ENCODE measurements around the gene ITFG2.

ITFG2 gene

GRCh38 chr12:2795291-2796186 is 16.9 kb upstream of the ITFG2 start:
- peak; percentile 88 for DNase-seq (ENCODE audit: low spot score)

DNA sequence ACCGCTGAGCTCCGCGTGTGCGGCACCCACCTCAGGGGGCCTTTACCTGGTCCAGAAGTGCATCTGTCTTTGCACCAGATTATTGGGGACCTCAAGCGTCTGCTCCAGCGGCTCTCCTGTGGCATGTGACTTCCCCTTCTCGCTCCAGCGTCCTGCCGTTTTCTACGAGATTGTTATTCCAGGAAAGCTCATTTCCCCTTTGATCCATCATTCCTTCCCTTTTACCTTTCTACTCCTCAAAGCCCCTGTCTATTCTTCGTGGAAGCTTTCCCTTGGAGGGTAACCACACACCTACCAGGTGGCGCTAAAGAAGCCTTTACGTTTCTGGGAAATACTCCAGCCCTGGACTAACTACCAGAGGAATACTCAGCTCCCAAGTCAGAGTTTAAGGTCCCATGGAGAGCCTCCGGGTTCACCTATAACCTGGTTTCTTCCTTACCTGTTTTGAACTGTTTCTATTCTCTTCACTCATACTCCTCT is 16.2 kb upstream of the ITFG2 start:
- DNase-seq (ENCODE audit: low spot score): no peak

DNA sequence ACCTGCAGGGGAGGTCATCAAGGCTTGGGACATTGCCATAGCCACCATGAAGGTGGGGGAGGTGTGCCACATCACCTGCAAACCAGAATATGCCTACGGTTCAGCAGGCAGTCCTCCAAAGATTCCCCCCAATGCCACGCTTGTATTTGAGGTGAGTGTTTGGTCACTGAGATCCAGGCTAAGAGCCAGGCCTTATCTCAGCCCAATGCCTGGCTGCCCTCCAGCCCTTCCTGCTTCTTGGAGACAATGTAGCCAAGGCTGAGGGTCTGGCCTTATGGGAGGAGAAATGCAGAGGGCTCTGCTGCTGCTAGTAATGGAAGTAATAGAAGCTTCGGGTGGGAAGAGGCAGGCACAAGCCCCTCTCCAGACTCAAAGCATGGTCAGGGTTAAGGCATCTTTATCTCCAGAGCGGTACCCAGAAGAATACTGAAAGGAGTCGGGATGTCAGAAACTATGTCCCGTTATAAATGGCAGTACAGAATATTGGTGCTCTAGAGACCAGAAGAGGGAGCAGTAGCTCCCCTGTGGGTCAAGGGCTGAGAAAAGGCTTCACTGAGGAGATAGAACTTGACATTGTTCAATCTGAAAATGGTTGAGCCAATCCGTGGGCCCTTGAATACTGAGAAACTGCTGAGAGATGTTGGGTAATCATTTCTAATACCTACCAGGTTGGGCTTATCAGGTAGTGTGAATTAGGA is 14.6 kb upstream of the ITFG2 start:
- DNase-seq (ENCODE audit: low spot score): no peak

- no peak for DNase-seq (ENCODE audit: low spot score)
Observed at GRCh38 chr12:2800046-2800570, 12.4 kb upstream of the ITFG2 start.

GRCh38 chr12:2801044-2801783 is 11.3 kb upstream of the ITFG2 start:
- no peak for DNase-seq (ENCODE audit: low spot score)

GRCh38 chr12:2803635-2804392 is 8.7 kb upstream of the ITFG2 start:
- no peak for DNase-seq (ENCODE audit: low spot score)

DNA sequence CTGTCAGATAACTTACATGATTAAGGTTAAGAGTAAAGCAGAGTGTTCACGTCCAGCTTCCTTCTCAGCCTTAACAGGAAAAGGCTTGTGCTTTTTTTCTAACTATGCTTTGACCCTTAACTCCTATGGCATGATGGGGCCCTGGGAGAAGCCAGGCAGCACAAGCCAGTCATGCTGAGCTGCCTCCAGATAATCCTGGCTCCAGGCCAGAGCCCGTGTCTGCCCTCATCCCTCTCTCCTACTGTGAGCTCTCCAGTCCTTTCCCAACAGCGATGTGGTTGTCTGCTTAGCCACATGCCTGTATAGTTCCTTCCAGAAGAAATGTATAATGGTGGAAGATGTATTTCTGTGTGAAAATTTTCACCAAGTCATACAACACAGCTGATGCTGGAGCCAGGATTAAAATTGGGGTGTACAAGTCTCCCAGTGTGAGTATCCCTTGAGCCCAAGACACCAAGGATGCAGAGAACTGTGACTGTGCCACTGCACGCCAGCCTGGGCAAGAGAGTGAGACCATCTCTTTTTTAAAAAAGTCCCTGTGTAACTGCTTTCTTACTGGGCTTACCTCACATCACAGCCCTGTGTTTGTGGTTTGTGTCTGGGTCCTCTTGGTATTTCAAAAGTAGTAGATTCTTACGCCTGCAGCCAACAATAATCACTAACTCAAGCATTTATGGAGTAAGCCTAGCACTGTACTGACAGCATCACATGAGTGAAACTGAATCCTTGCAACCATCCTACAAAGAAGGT is 7.9 kb upstream of the ITFG2 start:
- DNase-seq (ENCODE audit: low spot score): no peak

DNA sequence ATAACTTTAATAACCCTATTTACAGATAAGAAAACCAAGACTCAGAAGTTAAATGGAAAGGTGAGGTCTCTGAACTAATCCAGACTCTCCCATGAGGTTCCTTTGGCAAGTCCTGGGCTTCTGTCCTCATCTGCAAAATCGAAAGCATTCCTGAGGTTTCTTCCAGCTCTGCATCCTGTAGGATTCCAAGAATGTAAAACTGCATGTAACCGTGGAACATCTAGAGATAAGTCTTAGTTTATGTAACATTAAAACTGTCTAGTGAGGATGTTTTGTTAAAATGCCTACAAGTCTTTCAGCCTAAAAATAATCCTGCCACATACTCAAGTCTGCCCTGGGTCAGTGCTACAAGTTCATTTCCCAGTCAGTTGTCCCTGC is 7.3 kb upstream of the ITFG2 start:
- no peak for DNase-seq (ENCODE audit: low spot score)

DNA sequence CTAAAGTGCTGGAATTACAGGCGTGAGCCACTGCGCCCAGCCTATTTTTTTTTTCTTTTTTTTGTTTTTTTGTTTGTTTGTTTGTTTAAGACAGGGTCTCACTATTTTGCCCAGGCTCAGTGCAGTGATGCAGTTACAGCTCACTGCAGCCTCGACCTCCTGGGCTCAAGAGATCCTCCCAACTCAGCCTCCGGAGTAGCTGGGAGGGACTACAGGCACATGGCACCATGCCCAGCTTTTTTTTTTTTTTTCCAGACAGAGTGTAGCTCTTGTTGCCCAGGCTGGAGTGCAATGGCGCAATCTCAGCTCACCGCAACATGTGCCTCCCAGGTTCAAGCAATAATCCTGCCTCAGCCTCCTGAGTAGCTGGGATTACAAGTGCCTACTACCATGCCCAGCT is 5.8 kb upstream of the ITFG2 start:
- no peak for DNase-seq (ENCODE audit: low spot score)

- DNase-seq (ENCODE audit: low spot score): no peak
Observed at GRCh38 chr12:2811801-2812200, 667 bp upstream of the ITFG2 start.

DNA sequence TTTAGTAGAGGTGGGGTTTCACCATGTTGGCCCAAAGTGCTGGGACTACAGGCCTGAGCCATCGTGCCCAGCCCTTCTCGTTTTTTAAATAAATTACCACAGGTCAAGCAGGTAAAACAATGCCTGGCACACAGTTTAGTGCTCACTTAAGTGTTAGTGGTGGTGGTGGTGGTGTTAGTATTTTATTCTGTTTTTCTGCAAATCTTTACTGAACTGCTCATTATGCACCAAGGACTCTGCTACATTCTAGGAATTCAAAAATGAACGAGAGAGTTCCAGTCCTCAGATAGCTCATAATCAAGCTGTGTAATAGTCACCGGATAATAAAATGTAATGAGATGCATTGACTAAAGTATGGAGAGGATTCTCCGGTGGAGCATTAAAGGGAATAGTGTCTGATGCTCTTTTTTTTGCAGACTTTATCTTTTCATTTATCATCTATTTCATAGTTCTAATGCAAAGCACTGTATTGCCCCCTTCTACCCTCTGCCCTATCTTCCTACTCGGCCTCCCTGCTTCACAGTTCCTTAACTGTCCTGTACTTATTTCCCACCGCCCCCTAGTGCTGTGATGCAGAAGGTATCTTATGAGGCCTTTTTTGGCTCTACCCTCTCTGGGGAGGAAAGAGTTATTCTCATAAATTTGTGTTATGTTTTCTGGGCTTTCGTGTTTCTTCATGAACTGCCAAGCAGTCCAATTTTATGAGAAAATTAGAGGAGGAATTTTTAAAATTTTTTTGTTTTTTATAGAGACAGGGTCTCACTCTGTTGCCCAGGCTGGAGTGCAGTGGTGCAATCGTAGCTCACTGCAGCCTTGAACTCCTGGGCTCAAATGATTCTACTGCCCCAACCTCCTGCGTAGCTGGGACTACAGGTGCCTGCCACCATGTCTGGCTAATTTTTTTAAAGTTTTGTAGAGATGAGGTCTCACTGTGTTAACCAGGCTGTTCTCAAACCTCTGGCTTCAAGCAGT is 1.0 kb downstream of the ITFG2 start:
- no peak for DNase-seq (ENCODE audit: low spot score)

DNA sequence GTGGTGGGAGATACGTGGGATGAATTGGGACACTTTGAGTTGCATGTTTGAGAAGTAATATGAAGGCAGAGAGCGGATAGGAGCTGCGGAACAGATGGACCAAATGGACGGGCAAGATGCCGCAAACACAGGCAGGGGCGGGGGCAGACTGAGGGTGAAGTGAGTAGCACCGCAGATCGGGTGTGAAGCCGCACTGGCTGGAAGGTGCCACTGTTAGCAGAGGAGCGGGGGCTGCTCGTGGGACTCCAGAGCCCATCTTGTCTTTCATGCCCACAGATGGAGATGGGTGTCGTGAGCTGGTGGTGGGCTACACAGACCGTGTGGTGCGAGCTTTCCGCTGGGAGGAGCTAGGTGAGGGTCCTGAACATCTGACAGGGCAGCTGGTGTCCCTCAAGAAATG is 7.3 kb downstream of the ITFG2 start:
- no peak for DNase-seq (ENCODE audit: low spot score)

DNA sequence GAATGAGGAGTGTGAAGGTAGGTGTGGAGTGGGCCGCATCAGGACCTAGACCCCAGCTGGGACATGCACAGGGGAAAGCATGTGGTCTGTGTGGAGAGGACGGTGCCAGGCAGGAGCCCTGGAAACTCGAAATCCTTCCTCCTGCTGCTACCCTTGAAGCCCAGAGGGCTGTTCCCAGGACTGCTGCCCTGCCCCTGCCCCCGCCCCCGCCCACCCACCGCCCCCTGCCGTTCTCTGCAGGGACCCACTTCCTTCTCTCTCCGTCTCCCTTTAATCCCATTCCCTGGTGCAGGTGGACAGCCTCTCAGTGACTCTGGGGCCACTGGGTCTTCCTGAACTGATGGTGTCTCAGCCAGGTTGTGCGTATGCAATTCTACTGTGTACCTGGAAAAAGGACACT is 8.0 kb downstream of the ITFG2 start:
- DNase-seq (ENCODE audit: low spot score): no peak

- no peak for DNase-seq (ENCODE audit: low spot score)
Observed at GRCh38 chr12:2823483-2823882, 11.0 kb downstream of the ITFG2 start.

GRCh38 chr12:2824541-2824940 is 12.1 kb downstream of the ITFG2 start:
- no peak for DNase-seq (ENCODE audit: low spot score)

GRCh38 chr12:2825132-2825531 is 12.7 kb downstream of the ITFG2 start:
- DNase-seq (ENCODE audit: low spot score): no peak

DNA sequence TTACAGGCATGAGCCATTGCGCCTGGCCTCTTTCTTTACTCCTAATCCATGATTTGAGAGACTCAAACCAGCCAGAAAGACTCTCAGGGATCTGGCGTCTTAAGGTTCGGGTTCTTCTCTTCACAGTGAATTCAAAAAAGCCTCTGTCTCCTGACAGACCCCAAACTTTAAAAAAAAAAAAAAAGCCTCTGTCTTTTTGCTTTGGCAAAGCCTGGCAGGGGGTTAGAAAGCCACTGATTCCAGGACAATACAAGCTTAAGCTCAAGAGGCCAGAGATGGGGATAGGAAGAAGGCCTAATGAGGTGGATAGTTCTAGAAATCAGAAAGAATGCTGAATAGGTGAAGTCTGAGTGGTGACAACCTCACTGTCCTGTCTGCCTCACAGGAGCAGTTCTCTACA is 13.6 kb downstream of the ITFG2 start:
- no peak for DNase-seq (ENCODE audit: low spot score)

DNA sequence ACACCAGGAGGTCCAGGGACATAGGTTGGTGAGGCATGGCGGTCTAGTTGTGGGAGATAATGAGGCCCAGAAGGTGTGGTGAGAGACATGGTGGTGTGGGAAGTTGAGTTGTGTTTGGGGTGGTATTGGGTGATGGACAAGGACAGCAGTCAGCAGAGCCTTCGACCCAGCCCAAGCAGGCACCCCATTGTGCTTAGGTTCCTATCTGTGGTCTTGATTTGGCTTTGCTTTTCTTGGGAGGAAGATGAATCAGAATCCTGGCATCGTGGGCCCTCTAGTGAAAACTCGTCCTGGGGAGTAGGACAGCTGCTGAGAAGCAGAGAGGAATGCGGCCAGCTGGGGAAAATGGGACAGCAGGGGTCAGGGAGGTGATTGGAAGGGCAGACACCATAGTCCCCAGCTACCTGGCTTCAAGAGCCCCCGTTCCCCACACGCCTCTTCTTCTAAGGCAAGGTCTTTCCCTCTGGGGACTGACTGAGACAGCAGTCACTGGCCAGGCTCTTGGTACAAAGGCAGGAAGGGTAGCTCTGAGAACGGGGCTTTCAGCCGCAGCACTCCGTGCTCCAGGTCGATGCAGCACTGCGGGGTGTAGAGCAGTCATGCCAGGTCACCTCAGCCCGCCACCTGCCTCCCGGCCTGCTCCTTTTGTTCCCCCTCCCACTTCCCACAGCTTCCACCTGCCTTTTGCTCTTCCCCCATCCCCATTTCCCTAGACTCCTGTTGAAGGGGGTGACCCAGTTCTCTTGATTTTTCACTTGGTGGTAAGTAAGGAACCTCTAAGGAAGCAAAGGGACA is 14.4 kb downstream of the ITFG2 start:
- DNase-seq (ENCODE audit: low spot score): no peak

- no peak for DNase-seq (ENCODE audit: low spot score)
Observed at GRCh38 chr12:2829275-2829674, 16.8 kb downstream of the ITFG2 start.
